SK-N-SH treated with all-trans-retinoic acid at 6 μM for 48 hours (cell line): ENCODE results near the gene SUSD3.

Experiments
- ATAC-seq: fragments of 200-7000 bp; cut with Tn5 transposase; 3 replicates; pipeline ENCODE4 v1.9.1; 2020; ENCODE audit warnings: mild to moderate bottlenecking, moderate library complexity
- BACH2 ChIP-seq: fragments of 250-450 bp; sonication (Bioruptor Pico); IDR thresholded peaks from 2 replicates; pipeline ENCODE4 v1.9.0; 2021; ENCODE audit warnings: mild to moderate bottlenecking, borderline replicate concordance
- CREB5 ChIP-seq: fragments of 250-450 bp; sonication (Bioruptor Pico); IDR thresholded peaks from 2 replicates; pipeline ENCODE4 v1.5.1; 2020; ENCODE audit warnings: low read depth, mild to moderate bottlenecking, moderate library complexity
- CSDC2 ChIP-seq: fragments of 250-450 bp; sonication (Bioruptor Pico); IDR thresholded peaks from 2 replicates; pipeline ENCODE4 v1.5.0; 2020; ENCODE audit warnings: mild to moderate bottlenecking, moderate library complexity
- CSRNP3 ChIP-seq: fragments of 250-450 bp; sonication (Bioruptor Pico); IDR thresholded peaks from 2 replicates; pipeline ENCODE4 v1.5.1; 2021; ENCODE audit warnings: mild to moderate bottlenecking, moderate library complexity
- ESRRG ChIP-seq: fragments of 250-450 bp; sonication (Bioruptor Pico); IDR thresholded peaks from 2 replicates; pipeline ENCODE4 v1.6.1; 2021; ENCODE audit warnings: mild to moderate bottlenecking
- OSR1 ChIP-seq: fragments of 250-450 bp; sonication (Bioruptor Pico); IDR thresholded peaks from 2 replicates; pipeline ENCODE4 v1.8.0; 2022; ENCODE audit warnings: moderate library complexity, mild to moderate bottlenecking, inconsistent platforms
- PATZ1 ChIP-seq: fragments of 250-450 bp; sonication (Bioruptor Pico); IDR thresholded peaks from 2 replicates; pipeline ENCODE4 v1.8.0; 2020; ENCODE audit warnings: mild to moderate bottlenecking, moderate library complexity, borderline replicate concordance
- PPARA ChIP-seq: fragments of 250-450 bp; sonication (Bioruptor Pico); IDR thresholded peaks from 2 replicates; pipeline ENCODE4 v1.5.0; 2020; ENCODE audit warnings: mild to moderate bottlenecking, borderline replicate concordance
- RARB ChIP-seq: fragments of 250-450 bp; sonication (Bioruptor Pico); IDR thresholded peaks from 2 replicates; pipeline ENCODE4 v1.8.0; 2021; ENCODE audit warnings: mild to moderate bottlenecking, moderate library complexity
- SNAI2 ChIP-seq: fragments of 250-450 bp; sonication (Bioruptor Pico); IDR thresholded peaks from 2 replicates; pipeline ENCODE4 v1.5.0; 2020; ENCODE audit warnings: mild to moderate bottlenecking, moderate library complexity
- TCF4 ChIP-seq: fragments of 250-450 bp; sonication (Bioruptor Pico); IDR thresholded peaks from 2 replicates; pipeline ENCODE4 v1.8.0; 2021; ENCODE audit warnings: mild to moderate bottlenecking, moderate library complexity, borderline replicate concordance
- TOX ChIP-seq: fragments of 250-450 bp; sonication (Bioruptor Pico); IDR thresholded peaks from 2 replicates; pipeline ENCODE4 v1.8.0; 2021; ENCODE audit warnings: mild to moderate bottlenecking, moderate library complexity, borderline replicate concordance
- TSHZ2 ChIP-seq: fragments of 250-450 bp; sonication (Bioruptor Pico); IDR thresholded peaks from 2 replicates; pipeline ENCODE4 v1.5.0; 2020; ENCODE audit warnings: mild to moderate bottlenecking, moderate library complexity
- ZC3H10 ChIP-seq: fragments of 250-450 bp; sonication (Bioruptor Pico); IDR thresholded peaks from 2 replicates; pipeline ENCODE4 v1.5.1; 2021; ENCODE audit warnings: mild to moderate bottlenecking, moderate library complexity
- ZFP3 ChIP-seq: fragments of 250-450 bp; sonication (Bioruptor Pico); IDR thresholded peaks from 2 replicates; pipeline ENCODE4 v1.5.0; 2020; ENCODE audit warnings: mild to moderate bottlenecking, moderate library complexity
- ZFP30 ChIP-seq: fragments of 450-650 bp; formaldehyde crosslinking; IDR thresholded peaks from 2 replicates; pipeline ENCODE4 v1.5.0; 2022; ENCODE audit warnings: mild to moderate bottlenecking, moderate library complexity
- ZNF565 ChIP-seq: fragments of 450-650 bp; formaldehyde crosslinking; conservative IDR thresholded peaks from 2 replicates; pipeline ENCODE4 v1.5.0; 2020; ENCODE audit warnings: low read depth, mild to moderate bottlenecking, moderate library complexity
- ZNF8 ChIP-seq: fragments of 450-650 bp; formaldehyde crosslinking; IDR thresholded peaks from 2 replicates; pipeline ENCODE4 v1.5.0; 2020; ENCODE audit warnings: mild to moderate bottlenecking, moderate library complexity

The SUSD3 gene

GRCh38 chr9:93088656-93089015, 30.1 kb downstream of the SUSD3 start (continued):
- no peak for TF ChIP-seq TSHZ2 (CRISPR knock-in tag)

- TF ChIP-seq PPARA (CRISPR knock-in tag), result no peak
- TF ChIP-seq TOX (CRISPR knock-in tag), result no peak
- TF ChIP-seq ZNF565, result no peak
- no peak for TF ChIP-seq ZC3H10
- no peak for TF ChIP-seq TCF4 (CRISPR knock-in tag)
- no peak for TF ChIP-seq CREB5 (CRISPR knock-in tag)
- no peak for TF ChIP-seq CSDC2 (CRISPR knock-in tag)
- TF ChIP-seq PATZ1, result no peak
- no peak for TF ChIP-seq ESRRG
- no peak for TF ChIP-seq TSHZ2 (CRISPR knock-in tag)
- TF ChIP-seq BACH2 (CRISPR knock-in tag), result no peak
- ATAC-seq, result no peak
Measured at GRCh38 chr9:93089024-93089423, 30.5 kb downstream of the SUSD3 start.

GRCh38 chr9:93089481-93089991, 31.0 kb downstream of the SUSD3 start:
- no peak for ATAC-seq
- TF ChIP-seq ESRRG (no peak), ZFP3 (CRISPR knock-in tag) (no peak), CSRNP3 (CRISPR knock-in tag) (no peak), RARB (CRISPR knock-in tag) (no peak), ZNF8 (no peak), CSDC2 (CRISPR knock-in tag) (no peak), SNAI2 (no peak), BACH2 (CRISPR knock-in tag) (no peak), ZNF565 (no peak), CREB5 (CRISPR knock-in tag) (no peak), TSHZ2 (CRISPR knock-in tag) (no peak), PATZ1 (no peak), OSR1 (CRISPR knock-in tag) (no peak), PPARA (CRISPR knock-in tag) (no peak), ZFP30 (CRISPR knock-in tag) (no peak)
